ENCODE measurements around the gene CCDC197. TPM values are rescaled to one million over a fixed set of nuclear protein-coding genes. Genes with fewer than 3 reads are reported as not detected.

The CCDC197 gene
- total and polyA plus RNA-seq, 9 of the 15 experiments (the other 6 are each of a cell fraction or from before 2014, with no cell fraction given): not detected

DNA sequence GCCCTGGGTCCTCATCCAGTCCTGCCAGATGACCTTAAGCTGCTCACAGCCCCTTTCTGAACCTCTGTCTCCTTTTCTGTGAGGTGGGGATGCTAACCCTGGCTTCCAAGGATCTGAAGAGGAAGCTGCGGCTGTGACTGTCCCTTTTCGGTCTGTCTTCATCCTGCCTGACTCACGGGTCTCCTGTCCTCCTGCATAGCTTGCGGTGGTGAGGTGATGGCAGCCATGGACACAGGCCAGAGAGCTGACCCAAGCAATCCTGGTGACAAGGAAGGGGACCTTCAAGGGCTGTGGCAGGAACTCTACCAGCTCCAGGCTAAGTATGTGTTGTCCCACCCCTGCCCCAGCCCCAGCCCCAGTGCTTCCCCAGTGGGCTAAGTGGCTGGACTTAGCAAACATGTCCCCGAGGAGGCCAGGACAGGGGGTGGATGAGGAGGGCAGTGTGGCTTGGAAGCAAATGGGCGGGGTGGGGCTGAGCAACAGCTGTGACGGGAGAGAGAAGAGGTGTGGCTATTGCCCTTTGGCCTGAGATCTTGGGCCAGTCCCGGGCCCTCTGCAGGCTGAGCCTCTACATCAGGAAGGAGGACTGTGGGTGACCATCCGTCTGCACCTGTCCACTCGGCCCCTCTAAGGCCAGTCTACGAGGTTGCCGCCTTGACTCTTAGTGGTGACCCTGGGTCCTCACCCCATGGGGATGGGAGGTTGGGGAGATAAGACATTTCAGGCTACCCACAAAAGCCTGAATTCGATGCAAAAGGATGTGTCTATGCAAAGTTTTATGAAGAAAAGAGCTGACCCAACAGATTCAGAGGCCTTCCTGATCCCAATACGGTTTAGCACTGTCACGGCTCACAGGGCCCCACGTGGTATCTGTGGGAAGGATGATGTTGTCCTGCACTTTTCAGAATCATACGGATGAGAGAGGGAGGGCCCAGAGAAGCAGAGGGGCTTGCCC is 1.1 kb downstream of the CCDC197 start (continued):
- TF ChIP-seq FOXP1 (CRISPR knock-in tag; IDR thresholded peaks at IDR 0.05) (no peak), ARID1B (IDR thresholded peaks at IDR 0.05) (no peak), ZC3H8 (IDR thresholded peaks at IDR 0.05) (no peak), ARID2 (IDR thresholded peaks at IDR 0.05) (no peak), JUN (IDR thresholded peaks at IDR 0.05; ENCODE audit: borderline replicate concordance, low read depth, low read length) (no peak), JUN (CRISPR knock-in tag; IDR thresholded peaks at IDR 0.05; ENCODE audit: borderline replicate concordance) (no peak), CREB5 (CRISPR knock-in tag; IDR thresholded peaks at IDR 0.05) (no peak)

DNA sequence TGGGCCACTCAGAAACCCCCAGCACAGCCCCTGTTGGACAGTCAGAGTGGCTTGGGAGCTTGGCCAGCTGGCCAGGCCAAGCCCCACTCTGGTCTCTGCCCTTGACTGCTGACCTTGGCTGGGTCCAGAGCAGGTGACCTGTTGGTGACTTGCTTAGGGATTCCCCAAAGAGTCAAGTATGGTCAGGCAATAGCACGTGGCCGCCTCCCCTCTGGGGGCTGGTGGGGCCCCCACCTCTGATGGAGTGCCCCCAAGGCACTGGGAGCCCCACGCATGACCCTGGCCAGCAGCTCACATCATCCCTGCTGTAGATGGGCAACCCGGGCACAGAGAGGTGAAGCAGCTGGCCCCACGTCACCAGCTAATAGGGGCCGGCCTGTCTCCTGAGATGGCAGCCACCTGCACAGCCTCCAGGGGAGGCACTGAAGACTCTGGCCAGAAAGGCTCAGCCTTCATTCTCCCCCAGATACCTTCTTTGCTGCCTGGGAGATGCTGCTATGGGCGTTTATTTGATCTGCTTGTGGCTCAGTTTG is 1.8 kb downstream of the CCDC197 start:
- no peak for DNase-seq (ENCODE audit: extremely low read depth in 1 of 4, low spot score in 3 of 4)
- H3K9me3 ChIP-seq (replicated peaks; ENCODE audit: control insufficient read depth, insufficient read depth, low read depth, low read length): no peaks in the 10 kb centered on the region
- no peak for FAIRE-seq
- no peak overlapping the region for H3K4me3 ChIP-seq
- H3K27ac ChIP-seq (ENCODE audit: extremely low read depth, low read depth, low read length): no peak overlapping the region
- H3K36me3 ChIP-seq (ENCODE audit: control insufficient read depth, insufficient read depth, low read length): no peaks in the 10 kb centered on the region
- no peak overlapping the region for H3K4me2 ChIP-seq (ENCODE audit: insufficient read depth, low read length)
- H3K27me3 ChIP-seq (ENCODE audit: control insufficient read depth in 2 of 2, insufficient read depth in 2 of 2, low read length in 2 of 2): peaks cover 0 to 18% of the 10 kb centered on the region in 2 experiments; a peak in 2 of 5 replicates
- H2AFZ ChIP-seq (ENCODE audit: low read depth, low read length): no peak overlapping the region
- ChIA-PET CTCF (ENCODE audit: low intra/inter-chr PET ratio) (interaction anchor here (0.9 kb wide), 1 partner anchor 59 kb away, joined by 4 read pairs; no protein-coding TSS in a partner anchor), POLR2A (no interaction called here)
- TF ChIP-seq RAD21 (CRISPR knock-in tag; conservative IDR thresholded peaks at IDR 0.05 in 1 of 2, IDR thresholded peaks at IDR 0.05 in 1 of 2): no peak
- TF ChIP-seq STAT5A (IDR thresholded peaks at IDR 0.05; ENCODE audit: borderline replicate concordance, low read length): no peak
- TF ChIP-seq NUFIP1 (IDR thresholded peaks at IDR 0.05; ENCODE audit: partially characterized antibody): no peak
- TF ChIP-seq ARID3A (IDR thresholded peaks at IDR 0.05; ENCODE audit: borderline replicate concordance, low read depth, low read length): no peak
- H3K79me2 ChIP-seq (ENCODE audit: control insufficient read depth, insufficient read depth, low read length): no peaks in the 10 kb centered on the region
- no peaks in the 10 kb centered on the region for H3K9me1 ChIP-seq (ENCODE audit: control insufficient read depth, insufficient read depth, low read length)
- in situ Hi-C loops (cut with MboI) (no loop called here), intact Hi-C loops (cut with micrococcal nuclease) (no loop called here)
- H3K4me1 ChIP-seq (replicated peaks in 1 of 2; ENCODE audit: control insufficient read depth in 2 of 2, insufficient read depth in 2 of 2, low read length in 2 of 2): peaks cover 0 to 6% of the 10 kb centered on the region in 2 experiments; a peak in 2 of 5 replicates
- ATAC-seq: no peak
- BruUV-seq (replicated peaks): no TSS peak
- WGBS (ENCODE audit: insufficient coverage, low coverage, missing lambda C conversion rate): 0% methylated on average over 2 of the region's 7 CpGs
- H3K9ac ChIP-seq (ENCODE audit: insufficient read depth in 1 of 2, low read depth in 2 of 2, low read length in 2 of 2): no peak overlapping the region
- 0 out of 2 replicates have a peak, but pooled peaks cover 5% of the 10 kb centered on the region for H4K20me1 ChIP-seq (replicated peaks; ENCODE audit: control insufficient read depth, insufficient read depth, low read length)
